HepG2 (cell line): ENCODE results near the gene C9orf50. TPM values are rescaled to one million over a fixed set of nuclear protein-coding genes. Genes with fewer than 3 reads are reported as not detected.

Source experiments
- AKAP8 ChIP-seq: sonication (generic); formaldehyde crosslinking; IDR thresholded peaks from 2 replicates; pipeline ENCODE4 v1.5.1; 2020; ENCODE audit warnings: mild to moderate bottlenecking, missing genetic modification reagents
- ARHGAP35 ChIP-seq: sonication (generic); formaldehyde crosslinking; IDR thresholded peaks from 2 replicates; pipeline ENCODE4 v1.9.0; 2022; ENCODE audit warnings: mild to moderate bottlenecking, inconsistent platforms, moderate library complexity, missing genetic modification reagents, borderline replicate concordance
- ATF1 ChIP-seq: IDR thresholded peaks from 2 replicates; pipeline ENCODE4 v1.6.1; 2016; ENCODE audit warnings: mild to moderate bottlenecking, control low read depth
- ATF7 ChIP-seq, 2 experiments: fragments of 450-650 bp in 1 of 2; sonication (generic) in 1 of 2; formaldehyde crosslinking in 1 of 2; IDR thresholded peaks; 2 replicates each; pipeline versions ENCODE4 v1.4.0 to v1.6.1; 2016 to 2020; ENCODE audit warnings: antibody characterized with exemption in 1 of 2, mild to moderate bottlenecking in 1 of 2, missing genetic modification reagents in 1 of 2
- CCDC6 ChIP-seq: sonication (generic); formaldehyde crosslinking; IDR thresholded peaks from 2 replicates; pipeline ENCODE4 v1.8.1; 2022; ENCODE audit warnings: mild to moderate bottlenecking, missing genetic modification reagents, moderate library complexity
- CHD4 ChIP-seq: fragments of 200-600 bp; sonication (generic); IDR thresholded peaks from 2 replicates; pipeline ENCODE4 v1.7.0; 2017; ENCODE audit warnings: mild to moderate bottlenecking, low read length, borderline replicate concordance
- GATAD1 ChIP-seq: IDR thresholded peaks from 2 replicates; pipeline ENCODE4 v1.6.1; 2016; ENCODE audit warnings: missing genetic modification reagents, missing compliant biosample characterization
- HOXA9 ChIP-seq: sonication (generic); formaldehyde crosslinking; IDR thresholded peaks from 2 replicates; pipeline ENCODE4 v1.8.1; 2022; ENCODE audit warnings: missing genetic modification reagents, mild to moderate bottlenecking, moderate library complexity, borderline replicate concordance
- NCOR1 ChIP-seq: fragments of 200-600 bp; sonication (generic); IDR thresholded peaks from 2 replicates; pipeline ENCODE4 v1.7.0; 2017; ENCODE audit warnings: antibody characterized with exemption, low read length, borderline replicate concordance
- RAD51 ChIP-seq: fragments of 450-650 bp; IDR thresholded peaks from 2 replicates; pipeline ENCODE4 v1.6.1; 2016; ENCODE audit warnings: borderline replicate concordance
- SP4 ChIP-seq: sonication (generic); formaldehyde crosslinking; IDR thresholded peaks from 2 replicates; pipeline ENCODE4 v1.8.1; 2023; ENCODE audit warnings: mild to moderate bottlenecking, missing genetic modification reagents
- SPEN ChIP-seq: sonication (generic); formaldehyde crosslinking; IDR thresholded peaks from 2 replicates; pipeline ENCODE4 v1.5.1; 2020; ENCODE audit warnings: low read depth, mild to moderate bottlenecking, missing genetic modification reagents
- THAP9 ChIP-seq: sonication (generic); formaldehyde crosslinking; IDR thresholded peaks from 2 replicates; pipeline ENCODE4; 2020; ENCODE audit warnings: missing genetic modification reagents, mild to moderate bottlenecking, borderline replicate concordance
- TOE1 ChIP-seq: sonication (generic); formaldehyde crosslinking; IDR thresholded peaks from 2 replicates; pipeline ENCODE4 v1.4.0; 2020; ENCODE audit warnings: mild to moderate bottlenecking, missing genetic modification reagents
- ZBTB7B ChIP-seq: sonication (generic); formaldehyde crosslinking; IDR thresholded peaks from 2 replicates; pipeline ENCODE4 v1.4.0; 2020; ENCODE audit warnings: missing genetic modification reagents
- ZNF205 ChIP-seq: IDR thresholded peaks from 2 replicates; pipeline ENCODE4 v1.6.1; 2018; ENCODE audit warnings: missing biosample characterization, missing genetic modification reagents
- ZNF263 ChIP-seq: sonication (generic); formaldehyde crosslinking; IDR thresholded peaks from 2 replicates; pipeline ENCODE4 v1.4.0; 2020; ENCODE audit warnings: missing genetic modification reagents
- ZNF34 ChIP-seq: sonication (generic); formaldehyde crosslinking; IDR thresholded peaks from 2 replicates; pipeline ENCODE4 v1.4.0; 2020; ENCODE audit warnings: mild to moderate bottlenecking, missing genetic modification reagents, borderline replicate concordance
- ZNF501 ChIP-seq: sonication (generic); formaldehyde crosslinking; IDR thresholded peaks from 2 replicates; pipeline ENCODE4 v1.5.1; 2020; ENCODE audit warnings: mild to moderate bottlenecking, moderate library complexity, missing genetic modification reagents
- ZNF513 ChIP-seq: sonication (generic); formaldehyde crosslinking; conservative IDR thresholded peaks from 2 replicates; pipeline ENCODE4 v1.5.0; 2020; ENCODE audit warnings: missing genetic modification reagents
- ZNF652 ChIP-seq: IDR thresholded peaks from 2 replicates; pipeline ENCODE4 v1.6.1; 2016; ENCODE audit warnings: low read depth, borderline replicate concordance
- ZNF704 ChIP-seq: sonication (generic); formaldehyde crosslinking; IDR thresholded peaks from 2 replicates; pipeline ENCODE4 v1.8.1; 2023; ENCODE audit warnings: mild to moderate bottlenecking, inconsistent platforms, moderate library complexity, missing genetic modification reagents, borderline replicate concordance
- ZNF720 ChIP-seq: sonication (generic); formaldehyde crosslinking; IDR thresholded peaks from 2 replicates; pipeline ENCODE4 v1.4.0; 2020; ENCODE audit warnings: missing genetic modification reagents
- ZNF768 ChIP-seq: sonication (generic); formaldehyde crosslinking; IDR thresholded peaks from 2 replicates; pipeline ENCODE4 v1.4.0; 2020; ENCODE audit warnings: missing genetic modification reagents
- ZSCAN29 ChIP-seq: sonication (generic); formaldehyde crosslinking; conservative IDR thresholded peaks from 2 replicates; pipeline ENCODE4 v1.4.0; 2020; ENCODE audit warnings: mild to moderate bottlenecking, missing genetic modification reagents
- polyA plus RNA-seq, 8 experiments: library from polyadenylated mRNA; depleted of rRNA in 3 of 8; stranded (reverse) in 7 of 8; unstranded in 1 of 8; fragments of >200 nt; fragmentation: Illumina TruSeq in 4 of 8; extraction: Trizol in 4 of 8; gene quantifications; 2 replicates each; pipeline versions ENCODE4 v1.2.1 to v1.2.3, GENCODE V29; 2011 to 2016; ENCODE audit warnings: low read depth in 4 of 8, missing spikeins in 1 of 8, mixed read lengths in 1 of 8; ENCODE audit not compliant: insufficient read depth in 1 of 8
- total RNA-seq, 5 experiments: library from RNA; depleted of rRNA; stranded (reverse); fragments of >200 nt; fragmentation: Illumina TruSeq; extraction: Trizol; gene quantifications; 2 replicates each; pipeline ENCODE4 v1.2.3, GENCODE V29; 2016; ENCODE audit warnings: low read depth in 1 of 5

Gene C9orf50
- total and polyA plus RNA-seq, 2 of the 13 experiments (the other 11 are each of a cell fraction or from before 2014, with no cell fraction given): not detected

- TF ChIP-seq ZSCAN29 (CRISPR knock-in tag): peak; percentile 79
- 0 out of 2 replicates have a peak, but pooled peaks have one; percentile 1 for TF ChIP-seq CCDC6
- 0 out of 2 replicates have a peak, but pooled peaks have one; percentile 19 for TF ChIP-seq ZNF501
- no peak for TF ChIP-seq THAP9 (CRISPR knock-in tag)
- 0 out of 2 replicates have a peak, but pooled peaks have one; percentile 52 for TF ChIP-seq SP4
- peak; percentile 59; the same call in 1 of the 2 replicates for TF ChIP-seq CHD4
- no peak for TF ChIP-seq ATF1 (CRISPR knock-in tag)
- no peak for TF ChIP-seq HOXA9 (CRISPR knock-in tag)
- TF ChIP-seq ZNF34 (CRISPR knock-in tag): peak; percentile 26
- TF ChIP-seq TOE1: no peak
- no peak for TF ChIP-seq ZNF704 (CRISPR knock-in tag)
- TF ChIP-seq ZBTB7B: peak; percentile 68
- TF ChIP-seq ZNF652 (CRISPR knock-in tag): 0 out of 2 replicates have a peak, but pooled peaks have one; percentile 10
- peak; percentile 49; the same call in 1 of the 2 replicates for TF ChIP-seq ZNF768 (CRISPR knock-in tag)
- peak; percentile 26; the same call in 1 of the 2 replicates for TF ChIP-seq AKAP8 (CRISPR knock-in tag)
- TF ChIP-seq NCOR1: peak; percentile 47; the same call in 1 of the 2 replicates
- TF ChIP-seq ZNF205 (CRISPR knock-in tag): peak; percentile 70; the same call in 1 of the 2 replicates
- TF ChIP-seq ZNF263 (CRISPR knock-in tag): peak; percentile 89
- TF ChIP-seq SPEN (CRISPR knock-in tag): peak; percentile 19; the same call in 1 of the 2 replicates
- 0 out of 2 replicates have a peak, but pooled peaks have one; percentile 46 for TF ChIP-seq GATAD1 (CRISPR knock-in tag)
- TF ChIP-seq ARHGAP35: 0 out of 2 replicates have a peak, but pooled peaks have one; percentile 58
- no peak for TF ChIP-seq ATF7 (IDR thresholded peaks at IDR 0.05)
- TF ChIP-seq ATF7 (CRISPR knock-in tag; IDR thresholded peaks at IDR 0.05): 0 out of 2 replicates have a peak, but pooled peaks have one; percentile 15
- no peak for TF ChIP-seq ZNF513 (CRISPR knock-in tag)
- peak; percentile 80; the same call in 1 of the 2 replicates for TF ChIP-seq ZNF720 (CRISPR knock-in tag)
- no peak for TF ChIP-seq RAD51
Measured at GRCh38 chr9:129596541-129597331, 24.2 kb downstream of the C9orf50 start (continued).
